Measurements from ENCODE around the gene SLIT3.

DNA sequence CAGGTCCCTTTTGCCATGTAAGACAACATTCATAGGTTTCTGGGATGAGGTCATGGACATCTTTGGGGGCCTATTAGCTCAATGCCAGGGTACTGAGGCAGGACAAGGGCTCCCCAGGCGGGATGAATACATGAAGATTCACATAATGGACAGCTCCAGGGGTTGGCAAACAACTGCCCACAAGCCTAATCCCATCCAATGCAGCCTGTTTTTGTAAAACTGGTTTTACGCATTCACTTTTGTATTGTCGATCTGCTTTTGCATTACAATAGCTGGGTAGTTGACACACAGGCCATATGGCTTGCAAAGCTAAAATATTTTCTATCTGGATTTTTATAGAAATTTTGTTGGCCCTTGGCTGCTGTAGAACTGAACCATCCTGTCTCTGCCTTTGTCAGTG, 473.3 kb downstream of the SLIT3 start:
- TF ChIP-seq, protein P1, sequence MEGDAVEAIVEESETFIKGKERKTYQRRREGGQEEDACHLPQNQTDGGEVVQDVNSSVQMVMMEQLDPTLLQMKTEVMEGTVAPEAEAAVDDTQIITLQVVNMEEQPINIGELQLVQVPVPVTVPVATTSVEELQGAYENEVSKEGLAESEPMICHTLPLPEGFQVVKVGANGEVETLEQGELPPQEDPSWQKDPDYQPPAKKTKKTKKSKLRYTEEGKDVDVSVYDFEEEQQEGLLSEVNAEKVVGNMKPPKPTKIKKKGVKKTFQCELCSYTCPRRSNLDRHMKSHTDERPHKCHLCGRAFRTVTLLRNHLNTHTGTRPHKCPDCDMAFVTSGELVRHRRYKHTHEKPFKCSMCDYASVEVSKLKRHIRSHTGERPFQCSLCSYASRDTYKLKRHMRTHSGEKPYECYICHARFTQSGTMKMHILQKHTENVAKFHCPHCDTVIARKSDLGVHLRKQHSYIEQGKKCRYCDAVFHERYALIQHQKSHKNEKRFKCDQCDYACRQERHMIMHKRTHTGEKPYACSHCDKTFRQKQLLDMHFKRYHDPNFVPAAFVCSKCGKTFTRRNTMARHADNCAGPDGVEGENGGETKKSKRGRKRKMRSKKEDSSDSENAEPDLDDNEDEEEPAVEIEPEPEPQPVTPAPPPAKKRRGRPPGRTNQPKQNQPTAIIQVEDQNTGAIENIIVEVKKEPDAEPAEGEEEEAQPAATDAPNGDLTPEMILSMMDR (IDR thresholded peaks at IDR 0.05; ENCODE audit: low read depth, low read length), result no peak
- no peak for TF ChIP-seq EZH2phosphoT487 (IDR thresholded peaks at IDR 0.05; ENCODE audit: low read depth)
